H9 (cell line): ENCODE measurements around the gene SDC4. TPM values are rescaled to one million over a fixed set of nuclear protein-coding genes. Genes with fewer than 3 reads are reported as not detected.

Source experiments
- DNase-seq: peaks from one replicate; pipeline ENCODE4 v3.0.0-alpha.2; 2017
- H2AFZ ChIP-seq: one replicate; pipeline ENCODE4 v1.6.1; 2013; ENCODE audit warnings: mild to moderate bottlenecking, low read length, control low read depth, moderate library complexity
- H2AK5ac ChIP-seq: 2 replicates; pipeline ENCODE4 v1.6.1; 2013; ENCODE audit warnings: low read length, control low read depth, mixed read lengths; ENCODE audit not compliant: insufficient read length
- H2BK120ac ChIP-seq: one replicate; pipeline ENCODE4 v1.6.1; 2013; ENCODE audit warnings: low read depth, mild to moderate bottlenecking, low read length, control low read depth, inconsistent platforms; ENCODE audit not compliant: poor library complexity, severe bottlenecking
- H2BK12ac ChIP-seq: 2 replicates; pipeline ENCODE4 v1.6.1; 2013; ENCODE audit warnings: low read length, control low read depth, mixed read lengths, low read depth; ENCODE audit not compliant: insufficient read length
- H2BK15ac ChIP-seq: 2 replicates; pipeline ENCODE4 v1.6.1; 2013; ENCODE audit warnings: low read depth, low read length, control low read depth
- H2BK20ac ChIP-seq: one replicate; pipeline ENCODE4 v1.6.1; 2013; ENCODE audit warnings: low read depth, mild to moderate bottlenecking, low read length, control low read depth, inconsistent platforms; ENCODE audit not compliant: poor library complexity, severe bottlenecking
- H2BK5ac ChIP-seq: 2 replicates; pipeline ENCODE4 v1.6.1; 2013; ENCODE audit warnings: low read length, control low read depth, mixed read lengths; ENCODE audit not compliant: insufficient read length
- H3K14ac ChIP-seq: 2 replicates; pipeline ENCODE4 v1.6.1; 2013; ENCODE audit warnings: low read length, control low read depth; ENCODE audit not compliant: insufficient read depth
- H3K18ac ChIP-seq: 2 replicates; pipeline ENCODE4 v1.6.1; 2013; ENCODE audit warnings: low read depth, mild to moderate bottlenecking, mixed read lengths, low read length, control low read depth; ENCODE audit not compliant: insufficient read length
- H3K23ac ChIP-seq: 2 replicates; pipeline ENCODE4 v1.6.1; 2013; ENCODE audit warnings: low read length, control low read depth, mixed read lengths, low read depth; ENCODE audit not compliant: insufficient read length
- H3K23me2 ChIP-seq: 2 replicates; pipeline ENCODE4 v1.6.1; 2013; ENCODE audit warnings: low read depth, mild to moderate bottlenecking, mixed read lengths, low read length, control low read depth; ENCODE audit not compliant: insufficient read length, poor library complexity, severe bottlenecking
- H3K27ac ChIP-seq: 2 replicates; pipeline ENCODE4 v1.5.1; 2013; ENCODE audit warnings: low read length, control low read depth, mixed read lengths, low read depth; ENCODE audit not compliant: insufficient read length
- H3K27me3 ChIP-seq: 2 replicates; pipeline ENCODE4 v1.6.1; 2013; ENCODE audit warnings: low read length, control low read depth, inconsistent platforms; ENCODE audit not compliant: insufficient read depth
- H3K4ac ChIP-seq: 2 replicates; pipeline ENCODE4 v1.6.1; 2013; ENCODE audit warnings: low read depth, mild to moderate bottlenecking, control low read depth, inconsistent platforms, low read length, moderate library complexity
- H3K4me1 ChIP-seq: 2 replicates; pipeline ENCODE4 v1.6.1; 2013; ENCODE audit warnings: low read length, control low read depth, inconsistent platforms; ENCODE audit not compliant: insufficient read depth
- H3K4me2 ChIP-seq: 2 replicates; pipeline ENCODE4 v1.6.1; 2013; ENCODE audit warnings: low read length, control low read depth, mixed read lengths; ENCODE audit not compliant: insufficient read length, insufficient read depth
- H3K56ac ChIP-seq: 2 replicates; pipeline ENCODE4 v1.6.1; 2013; ENCODE audit warnings: low read depth, mild to moderate bottlenecking, mixed read lengths, low read length, control low read depth; ENCODE audit not compliant: insufficient read length
- H3K79me1 ChIP-seq: 2 replicates; pipeline ENCODE4 v1.6.1; 2013; ENCODE audit warnings: low read depth, mild to moderate bottlenecking, moderate library complexity, low read length, control low read depth, inconsistent platforms; ENCODE audit not compliant: insufficient read depth, poor library complexity, severe bottlenecking
- H3K79me2 ChIP-seq: 2 replicates; pipeline ENCODE4 v1.6.1; 2013; ENCODE audit warnings: low read length, control low read depth, inconsistent platforms; ENCODE audit not compliant: insufficient read depth
- H3K9ac ChIP-seq: 2 replicates; pipeline ENCODE4 v1.6.1; 2013; ENCODE audit warnings: low read length, control low read depth, mixed read lengths; ENCODE audit not compliant: insufficient read length; ENCODE audit errors: extremely low read depth
- H3K9me3 ChIP-seq: one replicate; pipeline ENCODE4 v1.6.1; 2013; ENCODE audit warnings: low read depth, low read length, inconsistent platforms; ENCODE audit not compliant: control insufficient read depth
- H3T11ph ChIP-seq: one replicate; pipeline ENCODE4 v1.6.1; 2013; ENCODE audit warnings: mild to moderate bottlenecking, low read length, control low read depth, inconsistent platforms
- H4K20me1 ChIP-seq: one replicate; pipeline ENCODE4 v1.6.1; 2013; ENCODE audit not compliant: control insufficient read depth, insufficient read length, insufficient read depth
- H4K5ac ChIP-seq: 2 replicates; pipeline ENCODE4 v1.6.1; 2013; ENCODE audit warnings: low read depth, mild to moderate bottlenecking, mixed read lengths, low read length, control low read depth; ENCODE audit not compliant: insufficient read length
- H4K8ac ChIP-seq: replicated peaks from 2 replicates; pipeline ENCODE4 v1.6.1; 2013; ENCODE audit warnings: low read length, control low read depth, mixed read lengths, low read depth; ENCODE audit not compliant: insufficient read length
- H4K91ac ChIP-seq: 2 replicates; pipeline ENCODE4 v1.6.1; 2013; ENCODE audit warnings: low read depth, mild to moderate bottlenecking, moderate library complexity, mixed read lengths, low read length, control low read depth; ENCODE audit not compliant: insufficient read length
- H3K27ac Mint-ChIP-seq, 3 experiments: 2 replicates in 2 of 3; 3 replicates in 1 of 3; pipeline ENCODE4 v1.8.0; 2020 to 2021; ENCODE audit warnings: mixed read lengths in 3 of 3, mild to moderate bottlenecking in 1 of 3, moderate library complexity in 1 of 3
- H3K27me3 Mint-ChIP-seq: 2 replicates; pipeline ENCODE4 v1.8.0; 2021; ENCODE audit warnings: low read depth, mild to moderate bottlenecking, moderate library complexity, mixed read lengths
- H3K36me3 Mint-ChIP-seq, 3 experiments: 2 replicates in 2 of 3; 3 replicates in 1 of 3; pipeline ENCODE4 v1.8.0; 2020 to 2021; ENCODE audit warnings: low read depth in 3 of 3, mixed read lengths in 3 of 3; ENCODE audit not compliant: insufficient read depth in 1 of 3
- H3K4me1 Mint-ChIP-seq, 2 experiments: 2 replicates each; pipeline ENCODE4 v1.8.0; 2020; ENCODE audit warnings: mixed read lengths in 2 of 2
- H3K4me3 Mint-ChIP-seq, 2 experiments: 2 replicates in 1 of 2; 3 replicates in 1 of 2; pipeline ENCODE4 v1.8.0; 2020 to 2021; ENCODE audit warnings: mild to moderate bottlenecking in 2 of 2, mixed read lengths in 2 of 2, moderate library complexity in 1 of 2
- H3K9me3 Mint-ChIP-seq, 2 experiments: 2 replicates in 1 of 2; 3 replicates in 1 of 2; pipeline ENCODE4 v1.8.0; 2020; ENCODE audit warnings: mild to moderate bottlenecking in 2 of 2, mixed read lengths in 2 of 2, moderate library complexity in 1 of 2
- CTCF ChIP-seq: fragments of 200-600 bp; sonication (generic); conservative IDR thresholded peaks from 3 replicates; pipeline ENCODE4 v1.8.0; 2021; ENCODE audit warnings: antibody characterized with exemption, mild to moderate bottlenecking
- WGBS: extraction: QIAGEN DNeasy Blood & Tissue Kit; methylation state at CpG from one replicate; pipeline ENCODE4 v1.1.7; 2013; ENCODE audit warnings: missing lambda C conversion rate, low lambda C conversion rate, mixed read lengths; ENCODE audit not compliant: insufficient read length; ENCODE audit errors: extremely low coverage; 5-methylcytosine and 5-hydroxymethylcytosine counted together
- total RNA-seq: library from RNA; stranded (reverse); gene quantifications from 2 replicates; pipeline ENCODE4 v1.2.1, GENCODE V29; 2021

The SDC4 gene
- total RNA-seq, 1 experiment from 2014 or later = 50.7 TPM

GRCh38 chr20:45339084-45339483, 9.1 kb downstream of the SDC4 start:
- H3K23ac ChIP-seq = no peak overlapping the region
- H3K9me3 ChIP-seq = no peaks in the 10 kb centered on the region
- H4K20me1 ChIP-seq = peaks cover 2% of the 10 kb centered on the region
- H3K4me2 ChIP-seq = no peak overlapping the region
- no peak overlapping the region for H3K4me3 Mint-ChIP-seq
- H3K79me2 ChIP-seq = peaks cover 3% of the 10 kb centered on the region; the same call in 1 of the 2 replicates
- H3K14ac ChIP-seq = no peak overlapping the region
- no peak overlapping the region for H2BK15ac ChIP-seq
- no peak overlapping the region for H2BK12ac ChIP-seq
- H3K79me1 ChIP-seq = no peaks in the 10 kb centered on the region
- no peak overlapping the region for H2BK20ac ChIP-seq
- H2BK120ac ChIP-seq = no peak overlapping the region
- peaks cover 3% of the 10 kb centered on the region for H3K23me2 ChIP-seq
- no peak overlapping the region for H3K18ac ChIP-seq
- H4K8ac ChIP-seq = no peak overlapping the region
- H3K9ac ChIP-seq = no peak overlapping the region
- no peaks in the 10 kb centered on the region for H3K27me3 ChIP-seq
- no peak overlapping the region for H3T11ph ChIP-seq
- H4K91ac ChIP-seq = no peak overlapping the region
- H2BK5ac ChIP-seq = no peak overlapping the region
- peaks cover 13 to 24% (median 14%) of the 10 kb centered on the region in 3 experiments; a peak in 5 of 7 replicates for H3K36me3 Mint-ChIP-seq
- no peak overlapping the region for H4K5ac ChIP-seq
- no peaks in the 10 kb centered on the region for H3K9me3 Mint-ChIP-seq
- no peaks in the 10 kb centered on the region; the same call in 1 of the 2 replicates for H3K27me3 Mint-ChIP-seq
- no CpG with 5 or more reads among the region's 6 CpGs for WGBS
- H3K4ac ChIP-seq = no peak overlapping the region
- no peak overlapping the region for H3K56ac ChIP-seq
- H2AFZ ChIP-seq = no peak overlapping the region
- H2AK5ac ChIP-seq = no peak overlapping the region
- H3K27ac Mint-ChIP-seq = peak overlapping the region; percentile 65 to 96 (median 71); a peak in 4 of 7 replicates
- peaks cover 83 to 90% of the 10 kb centered on the region in 2 experiments for H3K4me1 Mint-ChIP-seq
- H3K4me1 ChIP-seq = peaks cover 30% of the 10 kb centered on the region
- no peak for DNase-seq
- H3K27ac ChIP-seq = no peak overlapping the region
- no peak for TF ChIP-seq CTCF
